GM12892 (cell line): ENCODE results near the gene SPARCL1.

Experiments used
- POLR2A ChIP-seq: IDR thresholded peaks from 2 replicates; pipeline ENCODE4 v1.6.1; 2011; ENCODE audit warnings: low read depth, low read length, control low read depth
- POLR2AphosphoS5 ChIP-seq: IDR thresholded peaks from 2 replicates; pipeline ENCODE4 v1.6.1; 2011; ENCODE audit warnings: low read depth, low read length, control low read depth
- TAF1 ChIP-seq: IDR thresholded peaks from 2 replicates; pipeline ENCODE4 v1.6.1; 2011; ENCODE audit warnings: low read depth, mild to moderate bottlenecking, control low read depth, low read length, borderline replicate concordance

- TF ChIP-seq POLR2A = no peak
- TF ChIP-seq POLR2AphosphoS5 = no peak
- TF ChIP-seq TAF1 = no peak
Measured at GRCh38 chr4:87527431-87528220, 1.6 kb downstream of the SPARCL1 start.
